ENCODE results near the gene ITGAX. TPM values are rescaled to one million over a fixed set of nuclear protein-coding genes. Genes with fewer than 3 reads are reported as not detected.
A peak's percentile ranks its signal among the peaks of the same experiment; 100 is the strongest.

The ITGAX gene
- total RNA-seq, 1 donor = 0.36 TPM

DNA sequence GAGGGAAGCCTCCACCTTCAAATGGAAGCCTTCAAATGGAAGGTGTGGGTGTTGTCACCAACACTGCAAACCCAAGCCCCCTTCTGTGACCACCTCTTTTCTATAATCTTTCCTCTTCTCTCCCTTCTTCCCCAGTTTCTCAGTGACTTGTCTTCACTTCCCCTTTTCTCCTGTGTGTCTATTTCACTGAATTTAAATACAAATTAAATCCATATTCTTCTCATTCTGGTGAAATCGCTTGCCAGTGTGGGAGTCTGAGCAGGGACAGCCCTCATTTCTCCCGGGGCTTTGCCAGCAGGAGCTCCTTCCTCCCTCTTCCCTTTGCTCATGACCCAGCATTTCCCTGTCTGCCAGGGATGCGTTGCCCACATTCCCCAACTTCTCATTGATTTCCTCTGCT lies 6.4 kb upstream of the ITGAX start:
- TF ChIP-seq, protein P1, sequence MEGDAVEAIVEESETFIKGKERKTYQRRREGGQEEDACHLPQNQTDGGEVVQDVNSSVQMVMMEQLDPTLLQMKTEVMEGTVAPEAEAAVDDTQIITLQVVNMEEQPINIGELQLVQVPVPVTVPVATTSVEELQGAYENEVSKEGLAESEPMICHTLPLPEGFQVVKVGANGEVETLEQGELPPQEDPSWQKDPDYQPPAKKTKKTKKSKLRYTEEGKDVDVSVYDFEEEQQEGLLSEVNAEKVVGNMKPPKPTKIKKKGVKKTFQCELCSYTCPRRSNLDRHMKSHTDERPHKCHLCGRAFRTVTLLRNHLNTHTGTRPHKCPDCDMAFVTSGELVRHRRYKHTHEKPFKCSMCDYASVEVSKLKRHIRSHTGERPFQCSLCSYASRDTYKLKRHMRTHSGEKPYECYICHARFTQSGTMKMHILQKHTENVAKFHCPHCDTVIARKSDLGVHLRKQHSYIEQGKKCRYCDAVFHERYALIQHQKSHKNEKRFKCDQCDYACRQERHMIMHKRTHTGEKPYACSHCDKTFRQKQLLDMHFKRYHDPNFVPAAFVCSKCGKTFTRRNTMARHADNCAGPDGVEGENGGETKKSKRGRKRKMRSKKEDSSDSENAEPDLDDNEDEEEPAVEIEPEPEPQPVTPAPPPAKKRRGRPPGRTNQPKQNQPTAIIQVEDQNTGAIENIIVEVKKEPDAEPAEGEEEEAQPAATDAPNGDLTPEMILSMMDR (IDR thresholded peaks at IDR 0.05; ENCODE audit: extremely low read depth, low read depth, low read length) = no peak
- Histone ChIP-seq H3K79me2 (ENCODE audit: insufficient read depth, low read length) (no peaks in the 10 kb centered on the region), H3K4me3 (ENCODE audit: insufficient read depth, low read length) (no peak overlapping the region), H2AFZ (ENCODE audit: low read length) (no peak overlapping the region), H4K20me1 (ENCODE audit: insufficient read depth, low read length) (no peaks in the 10 kb centered on the region), H3K4me2 (ENCODE audit: insufficient read depth, low read length) (no peak overlapping the region), H3K27ac (ENCODE audit: low read depth, low read length) (no peak overlapping the region), H3K9me3 (ENCODE audit: low read depth, low read length) (no peaks in the 10 kb centered on the region), H3K4me1 (ENCODE audit: insufficient read depth, low read length) (no peaks in the 10 kb centered on the region), H3K27me3 (ENCODE audit: insufficient read depth, low read length) (no peaks in the 10 kb centered on the region), H3K36me3 (ENCODE audit: insufficient read depth, low read length) (no peaks in the 10 kb centered on the region)
- no peak for DNase-seq (ENCODE audit: insufficient read length, low spot score, missing footprints)

DNA sequence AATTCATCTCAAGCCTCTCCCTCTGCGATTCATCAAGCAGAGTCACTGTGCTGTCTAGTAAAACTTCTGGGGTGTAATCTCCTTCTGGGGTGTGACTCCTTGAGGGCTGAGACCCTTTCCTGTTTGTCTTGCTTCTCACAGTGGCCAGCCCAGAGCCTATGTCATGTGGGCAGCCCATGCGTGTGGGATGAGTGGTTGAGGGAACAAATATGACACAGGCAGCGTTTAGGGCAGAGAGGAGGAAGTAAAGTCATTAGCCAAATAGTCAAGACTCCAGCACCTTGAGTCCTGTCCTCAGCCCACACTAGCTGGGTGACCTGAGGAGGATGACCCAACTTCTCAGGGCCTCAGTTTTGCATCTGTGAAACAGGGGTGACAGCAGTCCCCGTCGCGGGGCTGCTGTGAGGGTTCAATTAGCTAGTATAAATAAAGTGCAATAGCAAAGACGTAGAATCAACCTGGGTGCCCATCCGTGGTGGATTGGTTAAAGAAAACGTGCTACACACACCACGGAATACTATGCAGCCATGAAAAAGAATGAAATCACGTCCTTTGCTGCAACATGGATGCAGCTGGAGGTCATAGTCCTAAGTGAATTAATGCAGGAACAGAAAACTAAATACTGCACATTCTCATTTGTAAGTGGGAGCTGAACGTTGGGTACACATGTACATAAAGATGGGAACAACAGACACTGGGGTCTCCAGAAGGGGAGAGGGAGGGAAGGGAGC lies 4.5 kb upstream of the ITGAX start:
- Histone ChIP-seq H3K79me2 (ENCODE audit: insufficient read depth, low read length) (no peaks in the 10 kb centered on the region), H2AFZ (ENCODE audit: low read length) (no peak overlapping the region), H3K4me2 (ENCODE audit: insufficient read depth, low read length) (no peak overlapping the region), H3K36me3 (ENCODE audit: insufficient read depth, low read length) (no peaks in the 10 kb centered on the region), H3K27ac (ENCODE audit: low read depth, low read length) (no peak overlapping the region), H3K9me3 (ENCODE audit: low read depth, low read length) (no peaks in the 10 kb centered on the region), H4K20me1 (ENCODE audit: insufficient read depth, low read length) (no peaks in the 10 kb centered on the region), H3K4me1 (ENCODE audit: insufficient read depth, low read length) (peaks cover 5% of the 10 kb centered on the region), H3K4me3 (ENCODE audit: insufficient read depth, low read length) (no peak overlapping the region), H3K27me3 (ENCODE audit: insufficient read depth, low read length) (no peaks in the 10 kb centered on the region)
- TF ChIP-seq, protein P1 (IDR thresholded peaks at IDR 0.05; ENCODE audit: extremely low read depth, low read depth, low read length) = no peak
- DNase-seq (ENCODE audit: insufficient read length, low spot score, missing footprints) = peak; percentile 58

DNA sequence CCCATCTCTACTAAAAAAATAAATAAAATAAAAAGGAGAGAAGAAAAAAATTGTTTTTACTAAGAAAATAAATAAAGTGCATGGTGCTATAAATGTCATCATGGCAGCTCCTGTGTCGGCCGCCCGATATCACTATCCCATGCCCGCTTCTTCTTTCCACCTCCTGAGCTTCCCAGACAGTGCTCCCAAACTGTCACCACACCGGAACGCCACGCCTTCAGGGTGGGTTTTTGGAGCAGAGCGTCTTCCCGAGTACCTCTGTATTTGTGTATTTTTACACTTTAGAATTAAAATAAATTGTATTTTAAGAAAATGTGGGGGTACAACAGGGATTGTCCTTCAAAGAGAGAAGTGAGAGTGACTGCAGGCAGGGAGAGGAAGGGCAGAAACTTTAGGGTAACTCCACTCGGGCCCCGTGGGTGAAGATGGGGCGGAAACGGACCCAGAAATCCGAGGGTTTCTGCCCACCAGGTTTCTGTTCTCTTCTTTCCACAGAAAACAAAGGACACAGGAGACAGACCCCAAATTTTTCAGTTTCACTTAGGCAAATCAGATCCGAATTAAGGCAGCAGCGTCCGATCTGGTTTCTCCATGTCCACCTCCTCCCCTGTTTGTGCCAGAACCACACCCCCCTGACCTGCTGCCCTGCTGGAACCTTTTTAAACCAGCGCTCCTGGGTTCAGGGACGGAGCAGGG lies 3.6 kb upstream of the ITGAX start:
- H3K27me3 ChIP-seq (ENCODE audit: insufficient read depth, low read length) = no peaks in the 10 kb centered on the region
- no peak overlapping the region for H3K4me3 ChIP-seq (ENCODE audit: insufficient read depth, low read length)
- TF ChIP-seq, protein P1 (IDR thresholded peaks at IDR 0.05; ENCODE audit: extremely low read depth, low read depth, low read length) = no peak
- no peaks in the 10 kb centered on the region for H3K36me3 ChIP-seq (ENCODE audit: insufficient read depth, low read length)
- H3K27ac ChIP-seq (ENCODE audit: low read depth, low read length) = no peak overlapping the region
- peaks cover 5% of the 10 kb centered on the region for H3K4me1 ChIP-seq (ENCODE audit: insufficient read depth, low read length)
- H3K79me2 ChIP-seq (ENCODE audit: insufficient read depth, low read length) = no peaks in the 10 kb centered on the region
- no peaks in the 10 kb centered on the region for H4K20me1 ChIP-seq (ENCODE audit: insufficient read depth, low read length)
- H3K4me2 ChIP-seq (ENCODE audit: insufficient read depth, low read length) = no peak overlapping the region
- no peak for DNase-seq (ENCODE audit: insufficient read length, low spot score, missing footprints)
- H2AFZ ChIP-seq (ENCODE audit: low read length) = peak overlapping the region; percentile 56
- no peaks in the 10 kb centered on the region for H3K9me3 ChIP-seq (ENCODE audit: low read depth, low read length)

DNA sequence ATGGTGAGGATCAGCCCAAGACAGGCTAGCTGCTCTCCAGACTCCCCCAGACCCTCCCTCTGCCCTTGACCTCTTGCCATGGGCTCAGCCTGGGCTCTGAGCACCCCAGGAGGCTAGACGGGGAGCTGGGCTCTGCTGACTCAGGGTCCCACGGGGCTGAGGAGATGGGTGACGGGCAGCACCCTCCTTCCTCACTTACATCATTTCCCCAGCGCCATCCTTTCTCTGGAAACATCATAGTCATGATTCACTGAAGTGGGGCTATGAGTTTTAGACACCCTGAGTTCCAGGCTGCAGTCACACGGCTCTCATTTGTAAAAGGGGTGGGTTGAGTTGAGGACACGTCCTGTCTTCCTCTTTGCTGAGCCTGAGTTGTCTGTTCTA lies 3.0 kb upstream of the ITGAX start:
- H3K4me1 ChIP-seq (ENCODE audit: insufficient read depth, low read length) = peaks cover 5% of the 10 kb centered on the region
- no peaks in the 10 kb centered on the region for H3K27me3 ChIP-seq (ENCODE audit: insufficient read depth, low read length)
- DNase-seq (ENCODE audit: insufficient read length, low spot score, missing footprints) = peak; percentile 84
- H3K4me2 ChIP-seq (ENCODE audit: insufficient read depth, low read length) = no peak overlapping the region
- no peaks in the 10 kb centered on the region for H3K9me3 ChIP-seq (ENCODE audit: low read depth, low read length)
- TF ChIP-seq, protein P1 (IDR thresholded peaks at IDR 0.05; ENCODE audit: extremely low read depth, low read depth, low read length) = no peak
- H2AFZ ChIP-seq (ENCODE audit: low read length) = peak overlapping the region; percentile 56
- H3K27ac ChIP-seq (ENCODE audit: low read depth, low read length) = no peak overlapping the region
- no peak overlapping the region for H3K4me3 ChIP-seq (ENCODE audit: insufficient read depth, low read length)
- H3K79me2 ChIP-seq (ENCODE audit: insufficient read depth, low read length) = no peaks in the 10 kb centered on the region
- H4K20me1 ChIP-seq (ENCODE audit: insufficient read depth, low read length) = no peaks in the 10 kb centered on the region
- H3K36me3 ChIP-seq (ENCODE audit: insufficient read depth, low read length) = no peaks in the 10 kb centered on the region

All from osteoblast (primary cell).